HepG2 (cell line): ENCODE results near the gene GGT7. TPM values are rescaled to one million over a fixed set of nuclear protein-coding genes. Genes with fewer than 3 reads are reported as not detected.

Source experiments
- ATAC-seq: fragments of 200-7000 bp; cut with Tn5 transposase; 3 replicates; pipeline ENCODE4 v1.9.1; 2020; ENCODE audit warnings: mild to moderate bottlenecking, moderate library complexity
- BruUV-seq: library from RNA; stranded (reverse); fragments of 400-500 nt; replicated peaks from 2 replicates; lab custom pipeline; 2021; lab: Mats Ljungman, UMichigan
- CTCF ChIA-PET: fragments of 300-600 bp; formaldehyde crosslinking; extraction: SDS; loops from one replicate; lab custom pipeline; 2021; ENCODE audit warnings: low total read pairs, inconsistent platforms, low intra/inter-chr PET ratio; lab: Yijun Ruan, JAX
- POLR2A ChIA-PET: fragments of 350-600 bp; sonication (Branson Sonifier 250); formaldehyde crosslinking; loops from one replicate; lab custom pipeline; 2020; ENCODE audit warnings: antibody characterized with exemption, inconsistent platforms; lab: Yijun Ruan, JAX
- DNase-seq: peaks from one replicate; pipeline ENCODE4 v3.0.0-alpha.2; 2015; ENCODE audit warnings: low spot score
- FAIRE-seq: peaks from 3 replicates; lab custom pipeline; 2011; peaks lifted over from hg19 to GRCh38; lab: Jason Lieb, UNC
- H2AFZ ChIP-seq: one replicate; pipeline ENCODE4 v1.6.1; 2011; ENCODE audit warnings: low read length, inconsistent platforms
- H3K27ac ChIP-seq: fragments of 300-600 bp; 3 replicates; pipeline ENCODE4 v1.8.0; 2011; ENCODE audit warnings: mixed run types, mild to moderate bottlenecking, mixed read lengths, low read length, inconsistent platforms; ENCODE audit not compliant: insufficient read depth; ENCODE audit errors: extremely low read length
- H3K27me3 ChIP-seq, 2 experiments: fragments of 200-600 bp in 1 of 2; 2 replicates in 1 of 2; 3 replicates in 1 of 2; pipeline versions ENCODE4 v1.6.0 to v1.8.0; 2011; ENCODE audit warnings: low read length in 2 of 2, mild to moderate bottlenecking in 2 of 2, moderate library complexity in 2 of 2, inconsistent platforms in 1 of 2; ENCODE audit not compliant: insufficient read depth in 2 of 2, control insufficient read depth in 1 of 2
- H3K36me3 ChIP-seq, 2 experiments: fragments of 200-600 bp in 1 of 2; replicated peaks in 1 of 2; 2 replicates in 1 of 2; 3 replicates in 1 of 2; pipeline versions ENCODE4 v1.5.1 to v1.8.0; 2011; ENCODE audit warnings: low read length in 2 of 2, inconsistent platforms in 1 of 2; ENCODE audit not compliant: insufficient read depth in 2 of 2, control insufficient read depth in 1 of 2
- H3K4me1 ChIP-seq: 2 replicates; pipeline ENCODE4 v1.5.1; 2012; ENCODE audit warnings: low read length, inconsistent platforms; ENCODE audit not compliant: insufficient read depth
- H3K4me2 ChIP-seq: 2 replicates; pipeline ENCODE4 v1.6.0; 2011; ENCODE audit warnings: low read depth, low read length, inconsistent platforms
- H3K4me3 ChIP-seq, 3 experiments: fragments of 200-600 bp in 1 of 3; sonication (generic), shearing (Covaris generic) in 1 of 3; replicated peaks in 1 of 3; 2 replicates each; pipeline ENCODE4 v1.5.1; 2011 to 2016; ENCODE audit warnings: low read length in 3 of 3, inconsistent platforms in 2 of 3, low read depth in 2 of 3, mild to moderate bottlenecking in 2 of 3, control low read depth in 1 of 3, mixed read lengths in 1 of 3; ENCODE audit not compliant: insufficient read depth in 1 of 3
- H3K79me2 ChIP-seq: one replicate; pipeline ENCODE4 v1.6.1; 2011; ENCODE audit warnings: low read length, inconsistent platforms; ENCODE audit not compliant: insufficient read depth
- H3K9ac ChIP-seq: 2 replicates; pipeline ENCODE4 v1.6.0; 2011; ENCODE audit warnings: mild to moderate bottlenecking, low read depth, low read length, inconsistent platforms; ENCODE audit not compliant: insufficient read depth
- H3K9me3 ChIP-seq: 2 replicates; pipeline ENCODE4 v1.5.1; 2012; ENCODE audit warnings: mild to moderate bottlenecking, low read length
- H4K20me1 ChIP-seq: 2 replicates; pipeline ENCODE4 v1.6.0; 2011; ENCODE audit warnings: inconsistent platforms, mild to moderate bottlenecking, low read length, moderate library complexity; ENCODE audit not compliant: insufficient read depth
- HNF4A ChIP-seq: sonication (generic); formaldehyde crosslinking; IDR thresholded peaks from 2 replicates; pipeline ENCODE4 v1.4.0; 2020; ENCODE audit warnings: missing genetic modification reagents
- HOXA9 ChIP-seq: sonication (generic); formaldehyde crosslinking; IDR thresholded peaks from 2 replicates; pipeline ENCODE4 v1.8.1; 2022; ENCODE audit warnings: missing genetic modification reagents, mild to moderate bottlenecking, moderate library complexity, borderline replicate concordance
- KAT2B ChIP-seq: fragments of 150-350 bp; IDR thresholded peaks from 2 replicates; pipeline ENCODE4 v1.6.1; 2014; ENCODE audit warnings: low read depth, low read length, borderline replicate concordance
- MIER2 ChIP-seq: IDR thresholded peaks from 2 replicates; pipeline ENCODE4 v1.6.1; 2016; ENCODE audit warnings: missing biosample characterization, missing genetic modification reagents
- MTA3 ChIP-seq: sonication (generic); formaldehyde crosslinking; IDR thresholded peaks from 2 replicates; pipeline ENCODE4 v1.4.0; 2020; ENCODE audit warnings: missing genetic modification reagents
- NFATC3 ChIP-seq: sonication (generic); formaldehyde crosslinking; IDR thresholded peaks from 2 replicates; pipeline ENCODE4 v1.5.1; 2020; ENCODE audit warnings: mild to moderate bottlenecking, missing genetic modification reagents
- PHB2 ChIP-seq: fragments of 450-650 bp; IDR thresholded peaks from 2 replicates; pipeline ENCODE4 v1.6.1; 2018; ENCODE audit not compliant: partially characterized antibody
- ZBTB1 ChIP-seq: sonication (generic); formaldehyde crosslinking; IDR thresholded peaks from 2 replicates; pipeline ENCODE4 v1.4.0; 2020; ENCODE audit warnings: missing genetic modification reagents, borderline replicate concordance
- ZFYVE20 ChIP-seq: sonication (generic); formaldehyde crosslinking; IDR thresholded peaks from 2 replicates; pipeline ENCODE4 v1.8.0; 2023; ENCODE audit warnings: low read depth, mild to moderate bottlenecking, moderate library complexity, missing genetic modification reagents, borderline replicate concordance
- ZKSCAN5 ChIP-seq: sonication (generic); formaldehyde crosslinking; IDR thresholded peaks from 2 replicates; pipeline ENCODE4 v1.5.1; 2020; ENCODE audit warnings: mild to moderate bottlenecking, missing genetic modification reagents
- ZNF605 ChIP-seq: sonication (generic); formaldehyde crosslinking; IDR thresholded peaks from 2 replicates; pipeline ENCODE4 v1.8.0; 2022; ENCODE audit warnings: mild to moderate bottlenecking, missing genetic modification reagents
- ZNF720 ChIP-seq: sonication (generic); formaldehyde crosslinking; IDR thresholded peaks from 2 replicates; pipeline ENCODE4 v1.4.0; 2020; ENCODE audit warnings: missing genetic modification reagents
- WGBS: methylation state at CpG from one replicate; pipeline ENCODE4 v1.1.6; 2017; ENCODE audit warnings: low lambda C conversion rate; 5-methylcytosine and 5-hydroxymethylcytosine counted together
- in situ Hi-C: cut with HindIII; loops from 2 replicates; pipeline ENCODE4 v1.10.0; 2017; ENCODE audit warnings: low pct_unique_long_range_greater_than_20kb; ENCODE audit not compliant: extremely low pct_ligation_motif_present
- intact Hi-C: fragments of 100-400 bp; cut with micrococcal nuclease; formaldehyde crosslinking; loops from one replicate; pipeline ENCODE4 v1.10.0; 2022; ENCODE audit not compliant: unreplicated experiment
- polyA plus RNA-seq, 8 experiments: library from polyadenylated mRNA; depleted of rRNA in 3 of 8; stranded (reverse) in 7 of 8; unstranded in 1 of 8; fragments of >200 nt; fragmentation: Illumina TruSeq in 4 of 8; extraction: Trizol in 4 of 8; gene quantifications; 2 replicates each; pipeline versions ENCODE4 v1.2.1 to v1.2.3, GENCODE V29; 2011 to 2016; ENCODE audit warnings: low read depth in 4 of 8, missing spikeins in 1 of 8, mixed read lengths in 1 of 8; ENCODE audit not compliant: insufficient read depth in 1 of 8
- total RNA-seq, 5 experiments: library from RNA; depleted of rRNA; stranded (reverse); fragments of >200 nt; fragmentation: Illumina TruSeq; extraction: Trizol; gene quantifications; 2 replicates each; pipeline ENCODE4 v1.2.3, GENCODE V29; 2016; ENCODE audit warnings: low read depth in 1 of 5
- TF ChIP-seq, protein P1 (sequence below): sonication (generic); formaldehyde crosslinking; IDR thresholded peaks from 2 replicates; pipeline ENCODE4 v1.4.0; 2020; ENCODE audit warnings: low read depth, mild to moderate bottlenecking, missing genetic modification reagents
- TF ChIP-seq, protein P2 (sequence below): sonication (generic); formaldehyde crosslinking; conservative IDR thresholded peaks from 2 replicates; pipeline ENCODE4 v1.8.0; 2022; ENCODE audit warnings: mild to moderate bottlenecking, moderate library complexity, missing genetic modification reagents
- TF ChIP-seq, protein P3 (sequence below): sonication (generic); formaldehyde crosslinking; IDR thresholded peaks from 2 replicates; pipeline ENCODE4 v1.8.1; 2023; ENCODE audit warnings: mild to moderate bottlenecking, missing genetic modification reagents
- TF ChIP-seq, protein P4 (sequence below): sonication (generic); formaldehyde crosslinking; IDR thresholded peaks from 2 replicates; pipeline ENCODE4 v1.8.0; 2022; ENCODE audit warnings: missing genetic modification reagents, mild to moderate bottlenecking, borderline replicate concordance
- TF ChIP-seq, protein P5 (sequence below): sonication (generic); formaldehyde crosslinking; IDR thresholded peaks from 2 replicates; pipeline ENCODE4 v1.8.1; 2022; ENCODE audit warnings: low read depth, mild to moderate bottlenecking, missing genetic modification reagents

Gene GGT7
- total and polyA plus RNA-seq, 2 of the 13 experiments (the other 11 are each of a cell fraction or from before 2014, with no cell fraction given): 6.6 to 23.0 TPM

DNA sequence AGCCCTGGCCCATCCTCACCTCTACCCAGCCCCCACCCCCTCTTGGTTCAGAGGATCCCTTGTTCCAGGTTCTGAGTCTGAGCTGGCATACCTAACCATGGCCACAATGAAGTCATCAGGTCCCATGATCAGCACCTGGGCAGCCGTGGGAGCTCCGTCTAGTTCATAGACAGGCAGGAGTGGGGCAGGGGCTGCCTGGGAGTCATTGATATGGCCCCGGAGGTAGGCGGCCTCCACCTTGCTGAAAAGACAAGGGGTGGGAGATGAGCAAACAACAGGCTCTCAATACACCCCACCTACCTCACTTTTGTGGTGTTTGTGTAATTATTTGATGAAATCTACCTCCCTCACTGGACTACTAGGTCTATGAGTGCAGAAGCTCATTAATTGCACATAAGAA, 20.4 kb downstream of the GGT7 start:
- H3K36me3 ChIP-seq: peaks cover 9 to 46% of the 10 kb centered on the region in 2 experiments
- H3K9me3 ChIP-seq: no peaks in the 10 kb centered on the region
- WGBS: 87% methylated on average over 4 of the region's 4 CpGs
- FAIRE-seq: no peak
- intact Hi-C loops (no loop called here), in situ Hi-C loops (no loop called here)
- POLR2A ChIA-PET: interaction anchor here (1.7 kb wide), 1 partner anchor 104 kb away, joined by 4 read pairs; no protein-coding TSS in a partner anchor
- H3K4me3 ChIP-seq: no peak overlapping the region
- H3K4me1 ChIP-seq: no peaks in the 10 kb centered on the region
- H4K20me1 ChIP-seq: no peaks in the 10 kb centered on the region
- H2AFZ ChIP-seq: no peak overlapping the region
- H3K9ac ChIP-seq: no peak overlapping the region
- H3K4me2 ChIP-seq: no peak overlapping the region
- CTCF ChIA-PET: no interaction called here
- no peak for ATAC-seq
- no peak for DNase-seq
- no peaks in the 10 kb centered on the region for H3K79me2 ChIP-seq
- no TSS peak for BruUV-seq
- H3K27me3 ChIP-seq: no peaks in the 10 kb centered on the region
- no peak overlapping the region for H3K27ac ChIP-seq
- TF ChIP-seq HOXA9 (no peak), MTA3 (CRISPR knock-in tag) (no peak), ZKSCAN5 (CRISPR knock-in tag) (no peak), ZNF720 (CRISPR knock-in tag) (no peak), ZFYVE20 (CRISPR knock-in tag) (no peak), MIER2 (CRISPR knock-in tag) (no peak), HNF4A (CRISPR knock-in tag) (no peak), KAT2B (no peak), NFATC3 (CRISPR knock-in tag) (no peak), ZBTB1 (no peak), PHB2 (no peak), ZNF605 (CRISPR knock-in tag) (no peak)
- TF ChIP-seq, protein P1, sequence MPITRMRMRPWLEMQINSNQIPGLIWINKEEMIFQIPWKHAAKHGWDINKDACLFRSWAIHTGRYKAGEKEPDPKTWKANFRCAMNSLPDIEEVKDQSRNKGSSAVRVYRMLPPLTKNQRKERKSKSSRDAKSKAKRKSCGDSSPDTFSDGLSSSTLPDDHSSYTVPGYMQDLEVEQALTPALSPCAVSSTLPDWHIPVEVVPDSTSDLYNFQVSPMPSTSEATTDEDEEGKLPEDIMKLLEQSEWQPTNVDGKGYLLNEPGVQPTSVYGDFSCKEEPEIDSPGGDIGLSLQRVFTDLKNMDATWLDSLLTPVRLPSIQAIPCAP (CRISPR knock-in tag): no peak
- TF ChIP-seq, protein P2, sequence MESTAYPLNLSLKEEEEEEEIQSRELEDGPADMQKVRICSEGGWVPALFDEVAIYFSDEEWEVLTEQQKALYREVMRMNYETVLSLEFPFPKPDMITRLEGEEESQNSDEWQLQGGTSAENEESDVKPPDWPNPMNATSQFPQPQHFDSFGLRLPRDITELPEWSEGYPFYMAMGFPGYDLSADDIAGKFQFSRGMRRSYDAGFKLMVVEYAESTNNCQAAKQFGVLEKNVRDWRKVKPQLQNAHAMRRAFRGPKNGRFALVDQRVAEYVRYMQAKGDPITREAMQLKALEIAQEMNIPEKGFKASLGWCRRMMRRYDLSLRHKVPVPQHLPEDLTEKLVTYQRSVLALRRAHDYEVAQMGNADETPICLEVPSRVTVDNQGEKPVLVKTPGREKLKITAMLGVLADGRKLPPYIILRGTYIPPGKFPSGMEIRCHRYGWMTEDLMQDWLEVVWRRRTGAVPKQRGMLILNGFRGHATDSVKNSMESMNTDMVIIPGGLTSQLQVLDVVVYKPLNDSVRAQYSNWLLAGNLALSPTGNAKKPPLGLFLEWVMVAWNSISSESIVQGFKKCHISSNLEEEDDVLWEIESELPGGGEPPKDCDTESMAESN (CRISPR knock-in tag): no peak
- TF ChIP-seq, protein P3, sequence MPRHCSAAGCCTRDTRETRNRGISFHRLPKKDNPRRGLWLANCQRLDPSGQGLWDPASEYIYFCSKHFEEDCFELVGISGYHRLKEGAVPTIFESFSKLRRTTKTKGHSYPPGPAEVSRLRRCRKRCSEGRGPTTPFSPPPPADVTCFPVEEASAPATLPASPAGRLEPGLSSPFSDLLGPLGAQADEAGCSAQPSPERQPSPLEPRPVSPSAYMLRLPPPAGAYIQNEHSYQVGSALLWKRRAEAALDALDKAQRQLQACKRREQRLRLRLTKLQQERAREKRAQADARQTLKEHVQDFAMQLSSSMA: no peak
- TF ChIP-seq, protein P4, sequence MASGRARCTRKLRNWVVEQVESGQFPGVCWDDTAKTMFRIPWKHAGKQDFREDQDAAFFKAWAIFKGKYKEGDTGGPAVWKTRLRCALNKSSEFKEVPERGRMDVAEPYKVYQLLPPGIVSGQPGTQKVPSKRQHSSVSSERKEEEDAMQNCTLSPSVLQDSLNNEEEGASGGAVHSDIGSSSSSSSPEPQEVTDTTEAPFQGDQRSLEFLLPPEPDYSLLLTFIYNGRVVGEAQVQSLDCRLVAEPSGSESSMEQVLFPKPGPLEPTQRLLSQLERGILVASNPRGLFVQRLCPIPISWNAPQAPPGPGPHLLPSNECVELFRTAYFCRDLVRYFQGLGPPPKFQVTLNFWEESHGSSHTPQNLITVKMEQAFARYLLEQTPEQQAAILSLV (CRISPR knock-in tag): no peak
- TF ChIP-seq, protein P5, sequence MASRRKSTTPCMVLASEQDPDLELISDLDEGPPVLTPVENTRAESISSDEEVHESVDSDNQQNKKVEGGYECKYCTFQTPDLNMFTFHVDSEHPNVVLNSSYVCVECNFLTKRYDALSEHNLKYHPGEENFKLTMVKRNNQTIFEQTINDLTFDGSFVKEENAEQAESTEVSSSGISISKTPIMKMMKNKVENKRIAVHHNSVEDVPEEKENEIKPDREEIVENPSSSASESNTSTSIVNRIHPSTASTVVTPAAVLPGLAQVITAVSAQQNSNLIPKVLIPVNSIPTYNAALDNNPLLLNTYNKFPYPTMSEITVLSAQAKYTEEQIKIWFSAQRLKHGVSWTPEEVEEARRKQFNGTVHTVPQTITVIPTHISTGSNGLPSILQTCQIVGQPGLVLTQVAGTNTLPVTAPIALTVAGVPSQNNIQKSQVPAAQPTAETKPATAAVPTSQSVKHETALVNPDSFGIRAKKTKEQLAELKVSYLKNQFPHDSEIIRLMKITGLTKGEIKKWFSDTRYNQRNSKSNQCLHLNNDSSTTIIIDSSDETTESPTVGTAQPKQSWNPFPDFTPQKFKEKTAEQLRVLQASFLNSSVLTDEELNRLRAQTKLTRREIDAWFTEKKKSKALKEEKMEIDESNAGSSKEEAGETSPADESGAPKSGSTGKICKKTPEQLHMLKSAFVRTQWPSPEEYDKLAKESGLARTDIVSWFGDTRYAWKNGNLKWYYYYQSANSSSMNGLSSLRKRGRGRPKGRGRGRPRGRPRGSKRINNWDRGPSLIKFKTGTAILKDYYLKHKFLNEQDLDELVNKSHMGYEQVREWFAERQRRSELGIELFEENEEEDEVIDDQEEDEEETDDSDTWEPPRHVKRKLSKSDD (CRISPR knock-in tag): no peak
